B cell (primary cell): Measurements from ENCODE around the gene PPP1R13B. TPM values are rescaled to one million over a fixed set of nuclear protein-coding genes. Genes with fewer than 3 reads are reported as not detected.

Experiments
- ATAC-seq: fragments of 200-7000 bp; cut with Tn5 transposase; one replicate; pipeline ENCODE4 v1.10.0; 2021; ENCODE audit warnings: low read depth, mild to moderate bottlenecking, moderate number of reproducible peaks, moderate library complexity
- CTCF ChIA-PET: fragments of 350-600 bp; sonication (Branson Sonifier 250); formaldehyde crosslinking; loops from one replicate; lab custom pipeline; 2021; ENCODE audit warnings: antibody characterized with exemption, inconsistent platforms; lab: Charles Lee
- POLR2A ChIA-PET: fragments of 350-600 bp; sonication (Branson Sonifier 250); formaldehyde crosslinking; loops from one replicate; lab custom pipeline; 2021; ENCODE audit warnings: antibody characterized with exemption; lab: Charles Lee
- DNase-seq: peaks from one replicate; pipeline ENCODE4 v3.0.0; 2013
- H2AFZ ChIP-seq: 2 replicates; pipeline ENCODE4 v1.6.1; 2012; ENCODE audit warnings: mild to moderate bottlenecking, low read depth, low read length; ENCODE audit not compliant: insufficient read depth, poor library complexity, severe bottlenecking
- H3K27ac ChIP-seq, 2 donors: 1 replicate in 1 of 2; 2 replicates in 1 of 2; pipeline ENCODE4 v1.5.1; 2012 to 2013; ENCODE audit warnings: low read length in 2 of 2, mild to moderate bottlenecking in 2 of 2, moderate library complexity in 1 of 2
- H3K27me3 ChIP-seq, 4 experiments: fragments of 200-600 bp in 1 of 4; sonication (generic) in 1 of 4; replicated peaks in 1 of 4; 1 replicate in 2 of 4; 2 replicates in 2 of 4; pipeline versions ENCODE4 v1.6.1 to v1.7.0; 2013 to 2016; ENCODE audit warnings: low read length in 3 of 4, mild to moderate bottlenecking in 2 of 4, mixed read lengths in 1 of 4, moderate library complexity in 1 of 4; ENCODE audit not compliant: insufficient read depth in 4 of 4, control insufficient read depth in 3 of 4; ENCODE audit errors: control extremely low read depth in 1 of 4
- H3K36me3 ChIP-seq, 2 experiments: replicated peaks in 1 of 2; 1 replicate in 1 of 2; 2 replicates in 1 of 2; pipeline versions ENCODE4 v1.6.1 to v1.7.1; 2013; ENCODE audit warnings: low read length in 1 of 2; ENCODE audit not compliant: insufficient read depth in 2 of 2, control insufficient read depth in 1 of 2; ENCODE audit errors: control extremely low read depth in 1 of 2, extremely low read depth in 1 of 2
- H3K4me1 ChIP-seq, 2 donors: fragments of 200-600 bp in 1 of 2; sonication (generic) in 1 of 2; 1 replicate in 1 of 2; 2 replicates in 1 of 2; pipeline versions ENCODE4 v1.5.1 to v1.6.1; 2013 to 2017; ENCODE audit warnings: low read length in 2 of 2; ENCODE audit not compliant: control insufficient read depth in 2 of 2, insufficient read depth in 2 of 2
- H3K4me2 ChIP-seq: replicated peaks from 2 replicates; pipeline ENCODE3; 2012; ENCODE audit warnings: mild to moderate bottlenecking, low read depth, low read length; ENCODE audit not compliant: poor library complexity, severe bottlenecking
- H3K4me3 ChIP-seq, 5 experiments: fragments of 200-600 bp in 1 of 5; sonication (generic) in 1 of 5; 1 replicate in 3 of 5; 2 replicates in 2 of 5; pipeline versions ENCODE4 v1.5.1 to v1.7.0; 2011 to 2016; ENCODE audit warnings: low read length in 4 of 5, mild to moderate bottlenecking in 4 of 5, low read depth in 2 of 5, control low read depth in 1 of 5, moderate library complexity in 1 of 5; ENCODE audit not compliant: insufficient read depth in 1 of 5; ENCODE audit errors: control extremely low read depth in 1 of 5, extremely low read depth in 1 of 5
- H3K79me2 ChIP-seq: fragments of 200-600 bp; sonication (generic); one replicate; pipeline ENCODE4 v1.6.0; 2016; ENCODE audit warnings: low read length; ENCODE audit not compliant: control insufficient read depth, insufficient read depth
- H3K9ac ChIP-seq: fragments of 200-600 bp; sonication (generic); 2 replicates; pipeline ENCODE4 v1.6.1; 2017; ENCODE audit warnings: mild to moderate bottlenecking, low read length, moderate library complexity
- H3K9me3 ChIP-seq, 3 donors: one replicate each; pipeline versions ENCODE4 v1.6.1 to v1.7.1; 2013; ENCODE audit warnings: low read length in 2 of 3; ENCODE audit not compliant: control insufficient read depth in 2 of 3, insufficient read depth in 1 of 3; ENCODE audit errors: control extremely low read depth in 1 of 3
- H4K20me1 ChIP-seq: 2 replicates; pipeline ENCODE4 v1.6.0; 2012; ENCODE audit warnings: mild to moderate bottlenecking, low read length; ENCODE audit not compliant: insufficient read depth, control insufficient read depth, poor library complexity, severe bottlenecking
- H3K27ac Mint-ChIP-seq: one replicate; pipeline ENCODE4 v1.8.0; 2021; ENCODE audit warnings: mixed read lengths
- H3K27me3 Mint-ChIP-seq: one replicate; pipeline ENCODE4 v1.8.0; 2021; ENCODE audit warnings: mixed read lengths
- H3K4me1 Mint-ChIP-seq: one replicate; pipeline ENCODE4 v1.8.0; 2021; ENCODE audit warnings: mixed read lengths
- H3K4me3 Mint-ChIP-seq: one replicate; pipeline ENCODE4 v1.8.0; 2021; ENCODE audit warnings: mixed read lengths
- H3K9me3 Mint-ChIP-seq: one replicate; pipeline ENCODE4 v1.8.0; 2022; ENCODE audit warnings: mixed read lengths; ENCODE audit not compliant: insufficient read depth
- EZH2 ChIP-seq: IDR thresholded peaks from 2 replicates; pipeline ENCODE4 v1.6.1; 2012; ENCODE audit warnings: borderline replicate concordance, low read depth, mild to moderate bottlenecking, moderate library complexity, low read length; ENCODE audit not compliant: insufficient read depth, poor library complexity, severe bottlenecking
- WGBS: methylation state at CpG from one replicate; pipeline ENCODE4 v1.1.5; 2013; ENCODE audit warnings: missing lambda C conversion rate; ENCODE audit not compliant: insufficient coverage; 5-methylcytosine and 5-hydroxymethylcytosine counted together
- intact Hi-C: fragments of 100-400 bp; cut with micrococcal nuclease; formaldehyde crosslinking; loops from one replicate; pipeline ENCODE4 v1.10.0; 2022
- polyA plus RNA-seq: library from polyadenylated mRNA; depleted of rRNA; stranded (reverse); fragments of >200 nt; gene quantifications from 2 replicates; pipeline ENCODE4 v1.2.3, GENCODE V29; 2012
- total RNA-seq, 2 donors: library from RNA; stranded (reverse); fragments of 120-200 nt in 1 of 2; gene quantifications; 1 replicate in 1 of 2; 2 replicates in 1 of 2; pipeline versions ENCODE4 v1.2.3 to v1.2.4, GENCODE V29; 2013 to 2022
- TF ChIP-seq, protein P1 (sequence below): fragments of 200-600 bp; IDR thresholded peaks from one replicate; pipeline ENCODE4 v1.8.0; 2022; ENCODE audit warnings: antibody characterized with exemption, mild to moderate bottlenecking

PPP1R13B gene
- total and polyA plus RNA-seq, 2 donors (not counting 1 experiment from before 2014, with no cell fraction given), result 10.1 to 27.7 TPM

GRCh38 chr14:103723748-103724081 lies 123.7 kb downstream of the PPP1R13B start:
- Histone ChIP-seq H3K27me3 (no peaks in the 10 kb centered on the region), H3K9me3 (no peaks in the 10 kb centered on the region), H3K4me2 (no peak overlapping the region), H4K20me1 (peaks cover 23% of the 10 kb centered on the region), H3K27ac (no peak overlapping the region), H3K4me1 (peaks cover 0 to 2% of the 10 kb centered on the region in 2 donors), H3K79me2 (peaks cover 13% of the 10 kb centered on the region), H3K4me3 (no peak overlapping the region), H3K9ac (no peak overlapping the region), H2AFZ (no peak overlapping the region), H3K36me3 (peaks cover 0 to under 1% of the 10 kb centered on the region in 2 experiments)
- intact Hi-C loops, result no loop called here
- Mint-ChIP-seq H3K4me3 (no peak overlapping the region), H3K9me3 (no peaks in the 10 kb centered on the region), H3K27me3 (no peaks in the 10 kb centered on the region), H3K27ac (no peak overlapping the region), H3K4me1 (peaks cover 5% of the 10 kb centered on the region)
- CTCF ChIA-PET, result interaction anchor here (1.1 kb wide), 1 partner anchor 14 kb away, joined by 3 read pairs; no protein-coding TSS in a partner anchor
- 94% methylated on average over 6 of the region's 7 CpGs for WGBS
- DNase-seq (no peak), ATAC-seq (no peak)
- TF ChIP-seq, protein P1, sequence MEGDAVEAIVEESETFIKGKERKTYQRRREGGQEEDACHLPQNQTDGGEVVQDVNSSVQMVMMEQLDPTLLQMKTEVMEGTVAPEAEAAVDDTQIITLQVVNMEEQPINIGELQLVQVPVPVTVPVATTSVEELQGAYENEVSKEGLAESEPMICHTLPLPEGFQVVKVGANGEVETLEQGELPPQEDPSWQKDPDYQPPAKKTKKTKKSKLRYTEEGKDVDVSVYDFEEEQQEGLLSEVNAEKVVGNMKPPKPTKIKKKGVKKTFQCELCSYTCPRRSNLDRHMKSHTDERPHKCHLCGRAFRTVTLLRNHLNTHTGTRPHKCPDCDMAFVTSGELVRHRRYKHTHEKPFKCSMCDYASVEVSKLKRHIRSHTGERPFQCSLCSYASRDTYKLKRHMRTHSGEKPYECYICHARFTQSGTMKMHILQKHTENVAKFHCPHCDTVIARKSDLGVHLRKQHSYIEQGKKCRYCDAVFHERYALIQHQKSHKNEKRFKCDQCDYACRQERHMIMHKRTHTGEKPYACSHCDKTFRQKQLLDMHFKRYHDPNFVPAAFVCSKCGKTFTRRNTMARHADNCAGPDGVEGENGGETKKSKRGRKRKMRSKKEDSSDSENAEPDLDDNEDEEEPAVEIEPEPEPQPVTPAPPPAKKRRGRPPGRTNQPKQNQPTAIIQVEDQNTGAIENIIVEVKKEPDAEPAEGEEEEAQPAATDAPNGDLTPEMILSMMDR, result no peak
- TF ChIP-seq EZH2, result no peak
- POLR2A ChIA-PET, result no interaction called here

DNA sequence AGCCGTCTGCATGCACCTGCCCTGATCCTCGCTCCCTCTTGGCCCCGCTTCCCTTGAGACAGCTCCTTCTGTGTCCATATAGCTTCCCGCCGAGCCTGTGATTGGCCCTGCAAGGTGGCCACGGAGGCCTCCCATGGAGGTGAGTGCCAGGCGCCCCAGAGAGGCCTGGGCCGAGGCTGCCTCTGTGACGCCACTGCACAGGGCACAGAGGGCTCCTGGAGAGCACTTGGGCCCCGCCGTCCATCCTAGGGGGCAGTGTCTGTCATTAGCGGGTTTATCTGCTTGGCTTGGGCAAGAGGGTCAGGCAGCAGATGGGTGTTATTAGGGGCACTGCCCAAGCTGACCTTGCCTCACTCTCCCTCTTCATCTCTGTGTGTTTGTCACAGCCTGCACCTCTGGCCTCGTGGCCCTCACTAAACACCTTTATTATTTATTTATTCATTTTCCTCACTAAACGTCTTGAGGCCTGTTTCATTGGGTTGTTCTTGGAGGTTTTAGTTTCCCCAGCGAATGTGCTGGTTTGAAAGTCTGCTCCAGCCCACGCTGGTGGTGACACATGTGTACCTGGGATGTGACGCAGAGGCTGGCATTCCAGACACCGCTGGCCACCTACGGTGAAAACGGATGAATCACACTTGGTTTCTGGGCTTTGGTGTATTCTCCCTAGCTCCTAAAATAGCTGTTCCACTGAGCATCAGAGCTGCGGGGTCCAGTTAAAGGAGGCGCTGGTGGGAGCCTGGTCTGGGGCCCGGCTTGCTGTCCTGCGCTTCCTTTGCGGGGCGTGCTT lies 125.8 kb downstream of the PPP1R13B start:
- Histone ChIP-seq H3K36me3 (no peaks in the 10 kb centered on the region), H3K79me2 (peaks cover 33% of the 10 kb centered on the region)
- H3K4me1 Mint-ChIP-seq, result peaks cover 23% of the 10 kb centered on the region

More for the DNA sequence above, 125.8 kb downstream of the PPP1R13B start:
- H3K27me3 ChIP-seq, result no peaks in the 10 kb centered on the region
- no peak overlapping the region for H3K4me2 ChIP-seq
- H3K9me3 ChIP-seq, result no peaks in the 10 kb centered on the region
- H3K4me3 Mint-ChIP-seq, result no peak overlapping the region
- TF ChIP-seq EZH2, result no peak
- TF ChIP-seq, protein P1, result no peak
- no peaks in the 10 kb centered on the region for H3K9me3 Mint-ChIP-seq
- H3K27me3 Mint-ChIP-seq, result no peaks in the 10 kb centered on the region
- no peak overlapping the region for H3K27ac Mint-ChIP-seq
- POLR2A ChIA-PET, result no interaction called here
- WGBS, result 98% methylated on average over 19 of the region's 26 CpGs
- intact Hi-C loops, result no loop called here
- peaks cover 31% of the 10 kb centered on the region for H4K20me1 ChIP-seq
- H2AFZ ChIP-seq, result no peak overlapping the region
- H3K4me3 ChIP-seq, result no peak overlapping the region
- H3K4me1 ChIP-seq, result peaks cover 4 to 6% of the 10 kb centered on the region in 2 donors
- CTCF ChIA-PET, result interaction anchor here (0.6 kb wide), 1 partner anchor 363 kb away, joined by 3 read pairs; no protein-coding TSS in a partner anchor
- H3K9ac ChIP-seq, result no peak overlapping the region
- no peak overlapping the region for H3K27ac ChIP-seq
- ATAC-seq (no peak), DNase-seq (no peak)
